Measurements from ENCODE around the gene RIN2. TPM values are rescaled to one million over a fixed set of nuclear protein-coding genes. Genes with fewer than 3 reads are reported as not detected.

Gene RIN2
- total RNA-seq, 4 donors from 2014 or later = 71.3 to 116 (median 91.8) TPM

DNA sequence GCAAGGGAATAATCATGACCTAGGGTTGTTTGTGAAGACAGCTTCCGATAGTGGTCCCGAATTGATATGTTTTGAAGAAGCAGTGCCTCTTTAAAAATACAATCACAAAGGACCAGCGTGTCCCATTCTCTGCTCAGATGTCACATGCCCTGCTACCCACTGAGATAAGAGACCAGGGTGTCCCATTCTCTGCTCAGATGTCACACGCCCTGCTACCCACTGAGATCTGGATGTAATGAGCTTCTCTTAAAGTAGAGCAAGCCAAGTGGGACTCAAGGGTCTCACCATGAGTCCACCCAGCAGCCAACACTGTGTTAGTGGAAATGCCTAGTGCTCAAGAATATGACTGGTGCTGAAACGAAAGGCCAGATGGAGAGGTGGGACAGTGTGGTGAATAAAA lies 22.2 kb downstream of the RIN2 start:
- no peak for TF ChIP-seq CTCF (IDR thresholded peaks at IDR 0.05; ENCODE audit: low read depth)

GRCh38 chr20:19781235-19781634 lies 23.2 kb downstream of the RIN2 start:
- no peak for TF ChIP-seq CTCF (IDR thresholded peaks at IDR 0.05; ENCODE audit: low read depth)

DNA sequence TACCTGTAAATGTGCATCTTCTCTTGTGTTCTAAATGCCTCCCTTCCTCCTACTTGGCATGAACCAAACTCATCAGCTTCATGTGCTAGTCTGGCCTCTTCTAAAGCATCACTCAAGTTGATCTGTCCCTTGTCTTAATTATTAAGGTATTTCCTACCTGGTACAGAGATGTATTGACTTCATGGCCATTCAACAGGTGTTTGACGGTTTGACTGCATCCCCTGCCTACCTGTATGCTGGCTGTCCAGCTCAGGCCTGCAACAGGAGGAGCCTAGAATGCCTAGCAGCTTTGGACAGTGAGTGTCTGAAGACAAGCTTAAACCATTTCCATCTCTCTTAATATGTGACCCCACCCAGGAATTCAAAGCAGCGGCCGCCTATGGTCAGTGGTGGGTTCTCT lies 24.6 kb downstream of the RIN2 start:
- TF ChIP-seq CTCF (IDR thresholded peaks at IDR 0.05; ENCODE audit: low read depth) = no peak

- TF ChIP-seq CTCF (IDR thresholded peaks at IDR 0.05; ENCODE audit: low read depth) = no peak
These were observed 25.9 kb downstream of the RIN2 start for GRCh38 chr20:19783966-19784401.

DNA sequence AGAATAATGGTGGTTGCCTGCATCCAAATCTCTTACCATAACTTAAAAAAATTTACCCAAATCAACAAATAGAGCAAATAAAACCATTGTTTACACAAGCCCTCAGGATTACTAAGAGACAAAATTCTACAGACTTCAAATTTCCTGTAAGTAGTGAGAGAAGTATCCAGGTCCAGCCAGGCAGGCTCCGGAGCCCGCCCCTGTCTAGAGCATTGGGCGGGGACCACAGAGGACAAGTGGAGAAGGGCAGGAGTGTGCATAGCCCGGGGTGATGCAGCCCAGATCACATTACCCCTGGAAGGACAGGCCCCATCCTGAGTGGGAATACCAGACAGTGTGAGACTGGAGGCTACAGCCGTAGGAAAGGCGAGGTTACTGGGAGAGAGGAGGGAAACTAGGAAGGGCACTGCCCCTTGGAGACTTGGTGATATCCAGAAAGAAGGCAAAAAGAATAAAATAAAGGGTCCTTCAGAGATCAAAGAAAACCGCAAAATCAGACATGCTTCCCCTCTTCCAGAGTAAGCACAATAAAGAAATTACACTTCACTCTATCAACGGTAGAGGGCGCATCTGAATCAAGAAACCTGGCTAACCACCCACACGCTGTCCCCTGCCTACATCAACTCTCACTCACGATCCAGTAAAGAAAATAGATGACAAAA lies 26.6 kb downstream of the RIN2 start:
- no peak for TF ChIP-seq CTCF (IDR thresholded peaks at IDR 0.05; ENCODE audit: low read depth)

GRCh38 chr20:19785173-19785982 lies 27.3 kb downstream of the RIN2 start:
- TF ChIP-seq CTCF (IDR thresholded peaks at IDR 0.05; ENCODE audit: low read depth) = no peak

DNA sequence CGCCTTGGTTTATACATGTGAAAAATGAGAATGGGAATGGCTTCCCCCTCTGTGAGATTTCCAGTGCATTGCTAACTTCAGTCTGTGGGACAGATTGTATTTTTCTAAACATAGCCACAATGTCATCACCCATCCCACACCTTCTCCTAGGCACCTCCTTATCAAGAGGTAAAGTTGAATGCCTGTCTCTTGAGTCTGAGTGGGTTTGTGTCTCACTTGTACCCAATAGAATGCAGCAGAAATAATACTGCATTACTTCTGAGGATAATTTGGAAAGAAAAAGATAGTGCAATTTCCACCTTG lies 27.9 kb downstream of the RIN2 start:
- no peak for TF ChIP-seq CTCF (IDR thresholded peaks at IDR 0.05; ENCODE audit: low read depth)

Data from subcutaneous adipose tissue (tissue), 4 donors.